NCI-H226 (cell line): Measurements from ENCODE around the gene ZFYVE27.
"Not testable (repeated sequence)": the region's sequence is repeated elsewhere in the genome, so short reads cannot be mapped to it uniquely, and the experiment has no call there.

Source experiments
- DNase-seq: peaks from one replicate; pipeline ENCODE4 v3.0.0-alpha.2; 2015

ZFYVE27 gene, protein sequence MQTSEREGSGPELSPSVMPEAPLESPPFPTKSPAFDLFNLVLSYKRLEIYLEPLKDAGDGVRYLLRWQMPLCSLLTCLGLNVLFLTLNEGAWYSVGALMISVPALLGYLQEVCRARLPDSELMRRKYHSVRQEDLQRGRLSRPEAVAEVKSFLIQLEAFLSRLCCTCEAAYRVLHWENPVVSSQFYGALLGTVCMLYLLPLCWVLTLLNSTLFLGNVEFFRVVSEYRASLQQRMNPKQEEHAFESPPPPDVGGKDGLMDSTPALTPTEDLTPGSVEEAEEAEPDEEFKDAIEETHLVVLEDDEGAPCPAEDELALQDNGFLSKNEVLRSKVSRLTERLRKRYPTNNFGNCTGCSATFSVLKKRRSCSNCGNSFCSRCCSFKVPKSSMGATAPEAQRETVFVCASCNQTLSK

GRCh38 chr10:97736902-97737769, at the start of gene ZFYVE27:
Gene ZFYVE27 (plus strand): TSS chr10:97737128. CDS start chr10:97738478, 1,350 bp downstream.
- DNase-seq: peak; percentile 83

DNA sequence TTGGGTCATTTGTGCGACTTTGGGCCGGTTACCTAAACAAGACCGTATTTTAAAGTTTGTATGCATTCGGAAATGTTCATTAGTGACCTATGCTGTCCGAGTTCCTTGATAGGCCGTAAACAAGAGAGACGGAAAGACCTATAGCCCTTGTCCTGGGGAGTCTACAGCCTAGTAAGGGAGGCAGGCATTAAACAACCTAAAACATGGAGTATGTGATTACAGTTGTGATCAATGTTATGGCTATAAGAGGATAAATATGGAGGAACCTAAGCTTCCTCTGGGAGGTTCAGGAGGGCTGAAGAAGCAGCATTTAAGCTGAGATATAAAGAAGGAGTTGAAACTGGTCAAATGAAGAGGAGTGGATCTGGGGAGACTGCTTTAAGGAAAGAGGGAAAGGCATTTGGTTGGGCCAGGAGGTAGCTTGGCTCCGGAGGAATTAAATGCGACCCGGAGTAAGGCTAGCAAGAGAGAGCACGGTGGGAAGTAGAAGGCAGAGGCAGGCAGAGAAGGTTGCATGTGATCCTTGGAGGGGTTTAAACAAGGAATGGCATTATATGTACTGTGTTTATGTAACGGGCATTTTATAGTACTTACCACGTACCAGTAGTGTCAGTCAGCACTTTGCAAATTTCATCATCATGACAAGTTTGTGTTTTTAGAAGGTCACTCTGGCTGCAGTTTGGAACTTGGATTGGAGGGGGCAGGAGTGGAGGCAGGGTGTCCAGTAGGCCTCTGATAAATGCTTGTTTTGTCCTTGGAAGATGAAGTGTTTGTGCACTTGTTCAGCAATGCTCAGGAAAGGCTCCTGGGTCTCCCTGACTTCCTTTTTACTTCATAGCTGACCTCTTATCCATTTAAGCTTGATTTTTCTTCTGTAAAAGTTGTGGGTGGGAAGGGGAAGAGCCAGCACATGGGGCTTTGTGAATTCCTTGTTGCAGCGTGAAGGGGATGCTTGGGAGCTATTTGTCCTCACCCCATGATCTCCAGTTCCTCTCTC, 48.8 kb upstream of the ZFYVE27 start:
- peak; percentile 18 for DNase-seq

DNA sequence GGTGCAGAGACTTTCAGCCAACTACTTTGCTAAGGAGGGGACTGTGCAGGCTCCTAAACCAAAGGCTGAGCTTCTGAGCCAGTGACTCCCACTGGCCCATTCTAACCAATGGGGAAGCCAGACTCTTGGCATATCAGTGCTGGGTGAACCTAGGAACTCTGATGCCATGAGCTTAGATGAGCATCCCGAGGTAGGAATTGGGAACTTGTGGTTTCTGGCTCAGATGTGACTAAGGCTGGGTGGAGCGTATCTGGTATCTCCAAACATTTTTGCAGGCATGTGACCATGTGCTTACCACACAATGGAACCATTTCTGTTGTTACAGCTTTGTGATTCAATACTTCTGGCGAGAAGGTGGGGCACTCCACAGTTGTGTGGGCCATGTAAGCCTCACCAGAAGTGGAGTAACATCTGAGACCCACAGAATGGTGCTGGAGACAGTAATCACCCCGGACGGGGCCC, 47.3 kb upstream of the ZFYVE27 start:
- DNase-seq: peak; percentile 100

DNA sequence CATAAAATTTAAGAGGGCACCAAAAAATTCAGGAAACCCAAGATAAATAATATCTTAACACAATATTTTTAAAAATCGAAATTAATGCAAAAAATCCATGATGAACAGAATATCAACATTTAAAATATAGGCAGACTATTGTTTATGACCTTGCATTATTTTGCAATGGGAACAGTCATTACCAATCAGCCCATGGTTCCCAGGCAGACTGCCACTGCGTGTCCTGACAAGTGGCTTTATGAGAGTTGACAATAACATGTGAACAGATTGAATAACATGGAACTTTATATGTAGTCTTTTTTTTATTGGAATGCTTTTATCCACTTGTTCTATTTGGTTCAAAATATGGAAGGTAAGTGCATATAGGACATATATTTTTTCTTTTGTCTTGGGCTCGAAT, 46.8 kb upstream of the ZFYVE27 start:
- DNase-seq: no peak

DNA sequence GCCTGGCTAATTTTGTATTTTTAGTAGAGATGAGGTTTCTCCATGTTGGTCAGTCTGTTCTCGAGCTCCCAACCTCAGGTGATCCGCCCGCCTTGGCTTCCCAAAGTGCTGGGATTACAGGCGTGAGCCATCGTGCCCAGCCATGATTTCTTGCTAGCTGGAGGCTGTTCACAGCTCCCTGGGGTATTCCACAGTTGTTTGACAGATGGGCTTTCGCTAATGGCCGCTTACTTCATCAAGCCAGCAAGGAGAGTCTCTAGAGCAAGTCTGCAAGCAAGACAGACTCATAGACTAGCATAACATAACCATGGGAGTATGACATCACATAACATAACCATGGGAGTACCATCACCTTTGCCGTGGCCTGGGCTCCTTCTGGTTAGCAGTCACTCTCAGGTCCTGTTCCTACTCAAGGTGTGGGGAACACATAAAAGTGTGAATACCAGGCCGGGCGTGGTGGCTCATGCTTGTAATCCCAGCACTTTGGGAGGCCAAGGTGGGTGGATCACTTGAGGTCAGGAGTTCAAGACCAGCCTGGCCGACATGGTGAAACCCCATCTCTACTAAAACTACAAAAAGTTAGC, 38.8 kb upstream of the ZFYVE27 start:
- not testable (repeated sequence) for DNase-seq

DNA sequence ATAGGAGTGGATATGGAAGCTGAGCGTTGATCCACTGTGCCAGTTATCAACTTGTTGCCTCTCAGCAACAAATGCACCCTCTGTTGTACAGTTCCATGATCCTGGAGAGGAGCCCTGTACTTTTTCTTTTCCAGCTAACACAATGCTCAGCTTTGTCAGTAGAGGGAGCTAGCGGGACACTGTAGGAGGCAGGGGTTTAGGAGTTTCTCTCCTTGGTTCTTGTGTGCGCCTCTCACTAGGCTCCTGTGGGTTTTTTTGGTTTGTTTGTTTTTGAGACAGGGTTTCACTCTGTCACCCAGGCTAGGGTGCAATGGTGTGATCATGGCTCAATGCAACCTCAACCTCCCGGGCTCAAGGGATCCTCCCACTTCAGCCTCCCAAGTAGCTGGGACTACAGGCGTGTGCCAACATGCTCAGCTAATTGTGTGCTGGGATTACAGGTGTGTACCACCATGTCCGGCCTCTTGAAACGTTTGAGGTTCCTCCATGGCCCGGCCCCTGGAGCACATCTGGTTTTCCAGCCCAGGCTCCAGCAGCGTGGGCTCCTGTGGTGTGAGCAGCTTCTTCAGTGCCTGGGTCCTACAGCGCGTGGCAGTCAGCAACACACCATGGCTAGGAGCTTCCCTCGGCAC, 35.4 kb upstream of the ZFYVE27 start:
- peak; percentile 54 for DNase-seq

DNA sequence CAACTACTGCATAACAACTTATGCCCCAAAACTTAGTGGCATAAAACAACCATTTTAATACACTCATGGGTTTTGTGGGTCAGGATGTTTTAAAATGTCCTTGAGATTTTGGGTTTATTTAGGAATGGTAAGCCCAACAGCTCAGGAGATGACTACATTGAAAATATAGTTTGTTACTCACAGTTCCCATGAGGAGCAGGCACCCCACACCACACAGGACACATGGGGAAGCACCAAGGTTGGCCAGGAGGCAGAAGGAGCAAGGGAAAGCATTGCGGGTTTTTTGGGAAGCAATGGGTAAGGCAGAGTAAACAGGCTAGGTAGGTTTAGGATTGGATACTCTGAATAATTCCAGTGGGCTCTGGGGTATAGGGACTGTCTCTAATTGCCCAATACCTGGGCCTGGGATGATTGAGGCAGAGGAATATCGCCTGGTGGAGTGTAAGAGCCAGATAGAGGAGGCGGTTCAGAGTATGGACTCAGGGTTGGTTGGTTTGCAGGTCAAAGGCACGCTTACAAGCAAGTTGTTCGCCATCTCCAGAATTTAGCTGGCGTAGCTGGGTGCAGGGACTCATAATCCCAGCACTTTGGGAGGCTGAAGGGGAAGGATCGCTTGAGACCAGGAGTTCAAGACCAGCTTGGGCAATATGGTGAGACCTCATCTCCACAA, 33.4 kb upstream of the ZFYVE27 start:
- DNase-seq: no peak

DNA sequence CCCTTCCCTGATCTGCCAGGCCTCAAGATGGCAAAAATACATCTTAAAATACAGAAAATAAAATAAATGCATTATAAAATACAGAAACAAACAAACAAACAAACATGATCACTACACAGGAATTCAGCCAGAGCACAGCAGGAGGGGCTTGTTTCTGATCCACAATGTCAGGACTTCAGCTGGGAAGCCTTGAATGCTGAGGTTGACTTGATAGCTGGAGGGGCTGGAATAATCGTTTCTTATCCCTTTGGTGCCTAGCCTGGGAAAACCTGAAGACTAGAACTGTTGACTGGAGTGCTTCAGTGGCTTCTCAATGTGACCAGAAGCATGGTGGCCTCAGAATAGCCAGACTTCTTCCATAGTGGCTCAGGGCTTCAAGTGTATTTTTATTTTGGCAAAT, 32.6 kb upstream of the ZFYVE27 start:
- DNase-seq: no peak

GRCh38 chr10:97705006-97705670, 31.8 kb upstream of the ZFYVE27 start:
- DNase-seq: no peak

DNA sequence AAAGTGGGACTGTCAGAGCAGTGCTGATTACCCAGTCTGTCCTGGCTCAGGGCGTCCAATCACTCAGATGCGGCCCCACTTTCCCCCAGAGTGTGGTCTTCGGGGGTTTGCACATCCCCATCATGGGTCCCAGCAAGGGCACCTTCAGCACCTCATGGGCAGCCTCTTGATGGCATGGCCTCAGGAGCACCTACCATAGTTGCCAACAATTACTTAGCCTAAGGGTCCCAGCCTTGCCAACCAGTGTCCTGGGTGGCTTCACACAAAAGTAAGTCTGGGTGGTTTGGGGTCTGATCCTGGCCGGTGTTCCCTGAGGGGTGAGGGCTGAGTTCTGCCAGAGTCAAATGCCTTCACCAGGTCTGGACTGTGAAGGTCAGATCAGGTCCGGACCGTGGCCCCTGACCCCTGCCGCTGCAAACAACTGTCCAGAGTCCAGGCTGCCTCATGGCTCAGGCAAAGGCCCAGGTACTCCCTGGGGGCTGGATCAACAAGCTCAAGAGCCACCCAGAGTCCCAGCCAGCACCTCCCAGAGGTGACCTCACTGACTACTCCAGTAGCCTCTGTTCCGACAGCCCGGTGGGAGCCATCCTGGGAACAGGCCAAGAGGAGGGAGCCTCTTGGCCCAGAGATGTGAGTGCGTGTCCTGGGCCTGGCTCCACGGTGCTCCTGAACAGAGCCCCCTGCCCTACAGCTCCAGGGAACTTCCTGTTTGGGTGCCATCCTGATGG, 29.6 kb upstream of the ZFYVE27 start:
- DNase-seq: no peak

DNA sequence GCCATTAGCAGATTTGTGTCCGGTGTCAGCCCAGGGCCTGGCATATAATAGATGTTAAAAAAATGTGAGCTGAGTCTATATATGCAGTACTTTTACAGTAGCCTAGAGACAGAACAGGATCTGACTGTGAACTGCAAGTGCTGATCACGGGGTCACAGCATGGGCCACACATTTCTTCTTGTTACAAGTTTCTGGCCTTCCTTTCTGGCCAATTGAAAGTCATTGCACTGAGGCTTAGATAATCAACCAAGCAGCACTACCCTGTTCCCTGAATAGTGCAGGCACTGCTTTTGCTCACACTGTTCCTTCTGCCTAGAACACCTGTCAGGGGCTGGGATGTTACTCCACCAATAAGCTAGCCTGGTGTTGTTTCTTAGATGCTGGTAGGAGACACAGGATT, 28.8 kb upstream of the ZFYVE27 start:
- DNase-seq: no peak

DNA sequence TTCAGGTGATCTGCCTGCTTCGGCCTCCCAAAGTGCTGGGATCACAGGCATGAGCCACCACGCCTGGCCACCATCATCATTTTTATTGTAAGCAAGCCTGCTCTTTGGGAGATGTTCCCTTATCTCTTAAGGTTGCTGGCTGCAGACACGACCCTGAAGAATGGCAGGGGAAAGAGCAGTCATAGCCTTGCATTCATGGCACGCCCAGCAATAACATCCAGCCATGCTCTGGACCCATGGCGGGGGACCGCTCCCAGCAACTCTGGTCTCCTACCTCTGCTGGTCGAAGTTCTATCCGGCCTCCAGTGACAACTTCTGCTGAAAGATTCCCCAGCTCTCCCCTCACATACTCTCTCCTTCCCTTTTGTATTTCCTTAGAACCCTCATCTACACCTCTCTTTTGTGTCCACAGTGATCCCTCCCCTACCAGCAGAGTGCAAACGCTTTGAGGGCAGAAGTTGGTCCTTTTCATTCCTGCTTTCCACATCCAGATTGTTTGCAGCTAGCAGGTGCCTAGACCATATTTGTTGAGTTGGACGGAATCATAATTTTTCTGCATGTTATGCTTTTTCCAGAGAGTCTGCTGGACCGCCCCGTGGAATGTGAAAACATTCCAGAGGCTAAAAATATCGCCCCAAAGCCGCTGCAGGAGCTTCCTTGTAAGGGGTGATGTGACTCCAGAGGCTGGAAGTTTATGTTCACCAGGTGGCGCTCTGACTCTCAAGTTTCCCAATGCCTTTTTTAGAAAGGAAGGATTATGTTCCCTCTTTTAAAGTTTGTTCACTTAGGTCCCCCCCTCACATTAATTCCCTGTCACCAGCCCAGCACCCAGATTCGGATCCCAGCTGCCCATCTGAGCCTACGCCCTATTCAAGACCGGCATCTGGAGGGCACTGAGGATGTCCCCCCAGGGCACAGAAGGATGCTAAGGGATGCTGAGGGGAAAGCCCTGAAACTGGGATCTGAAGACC, 27.7 kb upstream of the ZFYVE27 start:
- peak; percentile 57 for DNase-seq

DNA sequence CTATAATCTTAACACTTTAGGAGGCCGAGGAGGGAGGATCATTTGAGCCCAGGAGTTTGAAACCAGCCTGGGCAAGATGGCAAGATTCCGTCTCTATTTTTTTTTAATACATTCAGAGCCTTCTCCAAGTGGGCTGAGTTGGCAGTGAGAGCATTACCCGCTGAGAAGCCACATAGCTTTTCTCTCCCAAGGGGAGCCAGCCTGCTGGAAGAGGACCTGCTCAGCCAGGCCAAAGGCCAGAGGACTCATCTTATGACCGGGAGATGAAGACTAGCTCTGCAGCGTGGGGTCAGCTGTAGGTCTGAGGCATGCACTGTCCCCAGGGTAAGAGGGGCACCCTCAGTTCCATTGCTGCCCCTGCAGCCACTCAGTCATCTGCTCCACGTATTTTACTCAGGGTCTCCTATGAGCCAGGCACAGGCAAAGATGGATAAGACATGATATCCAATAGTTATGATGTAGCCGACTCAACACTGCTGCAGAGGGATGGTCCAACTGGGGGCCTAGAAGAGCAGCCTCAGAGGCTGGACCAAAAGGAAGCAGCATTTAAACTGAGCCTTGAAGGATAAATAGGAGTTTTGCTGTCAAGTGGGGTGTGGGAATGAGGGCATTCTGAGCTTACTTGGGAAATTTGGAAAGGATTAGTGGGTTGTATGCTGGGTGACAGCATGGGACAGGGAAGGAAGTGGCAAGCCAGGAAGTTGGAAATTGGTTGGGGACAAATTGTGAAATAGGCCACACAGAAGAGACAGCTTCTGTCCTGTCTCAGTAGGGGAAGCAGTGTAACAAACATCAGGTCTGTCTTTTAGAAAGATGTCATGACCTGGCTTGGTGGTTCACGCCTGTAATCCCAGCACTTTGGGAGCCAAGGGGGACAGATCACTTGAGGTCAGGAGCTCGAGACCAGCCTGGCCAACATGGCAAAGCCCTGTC, 25.0 kb upstream of the ZFYVE27 start:
- no peak for DNase-seq

DNA sequence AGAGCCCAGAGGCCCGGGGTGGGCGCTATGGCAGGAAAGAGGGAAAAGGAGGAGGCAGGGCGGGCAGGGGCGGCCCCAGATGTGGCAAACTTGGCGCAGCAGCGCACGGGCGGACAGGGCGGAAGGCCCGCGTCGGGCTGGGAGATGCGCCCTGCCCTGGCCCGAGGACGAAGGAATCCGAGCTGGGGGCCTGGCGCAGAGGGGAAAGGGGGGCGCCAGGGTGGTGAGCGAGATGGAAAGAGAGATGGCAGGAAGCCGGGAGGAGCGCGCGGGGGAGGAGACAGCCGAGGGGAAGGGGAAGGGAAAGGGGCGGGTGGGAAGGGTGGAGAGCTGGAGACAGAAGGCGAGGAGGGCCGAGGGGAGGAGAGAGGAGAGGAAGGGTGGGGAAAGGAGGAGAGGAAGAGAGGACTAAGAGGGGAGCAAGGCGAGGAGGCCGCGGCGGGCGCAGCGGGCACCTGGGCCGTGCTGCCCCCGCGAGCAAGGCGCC, 23.5 kb upstream of the ZFYVE27 start, which contains the start of gene MARVELD1:
Gene MARVELD1 (plus strand): TSS at position 392 of the 487 bp plus-strand sequence. CDS start 147 bp downstream, outside the sequence.
- DNase-seq: peak; percentile 80

DNA sequence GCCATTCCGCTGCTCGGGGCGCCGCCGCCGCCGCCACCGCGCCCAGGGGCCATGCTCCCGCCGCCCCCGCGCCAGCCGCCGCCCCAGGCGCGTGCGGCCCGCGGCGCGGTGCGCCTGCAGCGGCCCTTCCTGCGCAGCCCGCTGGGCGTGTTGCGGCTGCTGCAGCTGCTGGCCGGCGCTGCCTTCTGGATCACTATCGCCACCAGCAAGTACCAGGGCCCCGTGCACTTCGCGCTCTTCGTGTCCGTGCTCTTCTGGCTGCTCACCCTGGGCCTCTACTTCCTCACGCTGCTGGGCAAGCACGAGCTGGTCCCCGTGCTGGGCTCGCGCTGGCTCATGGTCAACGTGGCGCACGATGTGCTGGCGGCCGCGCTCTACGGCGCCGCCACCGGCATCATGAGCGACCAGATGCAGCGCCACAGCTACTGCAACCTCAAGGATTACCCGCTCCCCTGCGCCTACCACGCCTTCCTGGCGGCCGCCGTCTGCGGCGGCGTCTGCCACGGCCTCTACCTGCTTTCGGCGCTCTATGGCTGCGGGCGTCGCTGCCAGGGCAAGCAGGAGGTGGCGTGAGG, 23.0 kb upstream of the ZFYVE27 start:
- DNase-seq: peak; percentile 63
